GM19455 (cell line): Measurements from ENCODE around the gene PDE1C.
A peak's percentile ranks its signal among the peaks of the same experiment; 100 is the strongest.

Experiments used
- ATAC-seq: cut with Tn5 transposase; IDR thresholded peaks from one replicate; pipeline ENCODE4 v1.9.1; 2021; ENCODE audit not compliant: unreplicated experiment

Gene PDE1C

DNA sequence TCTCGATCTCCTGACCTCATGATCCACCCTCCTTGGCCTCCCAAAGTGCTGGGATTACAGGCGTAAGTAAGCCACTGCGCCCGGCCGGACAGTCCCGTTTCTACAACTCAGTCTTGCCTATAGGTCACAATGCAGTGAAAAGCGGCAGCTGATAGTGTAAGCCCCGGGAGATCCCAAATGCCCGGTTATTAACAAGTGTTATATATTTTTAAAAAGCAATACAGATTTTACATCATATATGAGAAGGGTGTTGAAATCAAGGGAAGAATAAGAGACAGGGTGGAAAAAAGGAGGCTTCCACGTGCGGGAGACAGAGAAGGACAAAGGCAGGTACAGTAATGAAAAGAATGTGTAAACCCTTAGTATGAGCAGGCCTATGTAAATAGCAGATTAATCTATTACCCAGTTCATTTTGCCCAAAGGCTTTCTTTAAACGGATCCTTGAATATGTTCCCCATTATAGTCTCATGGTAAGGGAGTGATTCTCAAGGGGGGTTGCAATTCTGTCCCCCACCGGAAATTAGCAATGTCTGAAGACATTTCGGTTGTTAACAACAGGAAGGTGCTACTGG is 170.8 kb downstream of the PDE1C start:
- ATAC-seq, result no peak

DNA sequence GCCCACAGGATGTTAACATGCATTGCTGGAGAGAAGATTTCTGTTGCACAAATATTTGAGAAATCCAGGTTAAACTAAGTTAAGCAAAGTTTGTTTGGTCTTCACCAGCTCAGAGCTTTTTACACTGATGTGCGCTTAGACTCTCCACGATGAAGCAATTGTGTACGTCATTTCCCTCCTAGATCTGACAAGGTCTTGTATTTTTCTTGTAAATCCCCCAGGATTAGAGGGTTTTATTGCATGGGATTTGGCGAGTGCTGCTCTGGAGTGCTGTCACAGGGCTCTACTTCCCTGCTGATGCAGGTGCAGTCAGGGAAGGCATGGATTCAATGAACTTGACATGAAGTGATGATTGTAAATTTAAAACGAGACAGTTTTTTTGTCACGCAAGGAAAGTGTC is 173.3 kb downstream of the PDE1C start:
- ATAC-seq, result no peak

DNA sequence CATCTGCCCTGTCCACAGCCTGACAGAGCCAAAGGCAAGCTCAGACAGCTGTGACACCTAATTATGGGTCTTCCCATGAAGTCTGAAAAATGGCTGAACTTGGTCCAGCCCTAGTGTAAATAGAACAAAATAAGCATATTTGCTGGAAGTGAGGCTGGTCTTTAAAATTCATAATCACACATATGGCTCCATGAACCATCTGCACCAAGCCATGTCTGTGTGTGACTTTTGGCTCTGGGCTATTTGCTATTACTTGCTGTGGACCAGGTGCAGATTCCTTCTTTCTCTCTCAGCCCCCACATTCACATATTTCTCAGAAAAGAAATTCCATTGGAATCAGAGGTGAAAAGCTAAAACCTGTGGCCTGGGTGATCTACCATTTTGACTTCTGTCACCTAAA is 175.9 kb downstream of the PDE1C start:
- ATAC-seq, result no peak

DNA sequence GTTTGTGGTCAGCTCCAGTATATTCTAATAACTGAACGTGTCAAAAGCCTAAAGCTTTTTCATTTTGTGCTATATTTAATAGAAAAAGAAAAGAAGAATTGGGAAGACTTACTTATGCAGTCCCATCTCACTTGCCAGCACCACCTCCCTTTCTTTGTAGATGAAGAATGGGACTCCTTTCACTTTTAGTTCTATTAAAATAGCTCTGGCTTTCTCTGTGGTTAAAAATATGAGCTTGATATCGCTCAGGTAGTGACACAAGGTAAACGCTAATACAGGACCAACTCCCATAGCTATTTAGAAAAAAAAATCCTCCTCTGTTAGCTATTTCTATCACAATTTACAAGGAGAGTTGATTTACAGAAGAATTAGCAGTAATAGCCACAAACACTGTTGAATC is 176.8 kb downstream of the PDE1C start:
- ATAC-seq, result no peak

DNA sequence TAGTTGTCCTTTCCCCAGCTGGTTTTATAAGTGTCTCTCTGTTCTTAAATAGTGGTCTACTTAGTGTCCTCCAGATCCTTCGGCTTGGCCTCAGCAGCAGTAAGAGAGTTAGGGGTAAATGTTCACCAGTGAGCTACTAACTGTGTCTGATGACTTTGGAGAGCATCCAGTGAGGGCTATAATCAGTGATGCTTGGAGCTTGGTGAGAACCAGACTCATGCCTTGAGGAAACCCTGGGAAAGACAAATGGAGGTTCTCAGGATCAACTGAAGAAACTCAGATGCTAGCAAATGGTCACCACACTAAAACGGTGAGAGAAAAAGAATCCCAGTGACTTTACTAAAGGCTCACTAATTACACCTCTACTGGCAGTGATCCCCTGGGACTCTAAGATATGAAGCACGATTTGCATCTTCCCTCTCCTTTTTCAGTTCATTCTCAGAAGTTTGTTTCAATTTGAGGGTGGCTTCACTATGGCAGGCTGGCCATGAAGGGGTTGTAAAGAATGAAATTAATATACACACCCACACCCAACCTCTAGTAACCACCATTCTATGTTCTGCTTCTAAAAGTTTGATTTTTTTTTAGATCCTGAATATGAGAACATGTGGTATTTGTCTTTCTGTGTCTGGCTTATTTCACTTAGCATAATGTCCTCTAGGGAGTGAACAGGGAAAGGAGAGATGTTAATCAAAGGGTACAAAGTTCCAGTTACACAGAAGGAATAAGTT is 177.9 kb downstream of the PDE1C start:
- ATAC-seq, result peak; percentile 89

DNA sequence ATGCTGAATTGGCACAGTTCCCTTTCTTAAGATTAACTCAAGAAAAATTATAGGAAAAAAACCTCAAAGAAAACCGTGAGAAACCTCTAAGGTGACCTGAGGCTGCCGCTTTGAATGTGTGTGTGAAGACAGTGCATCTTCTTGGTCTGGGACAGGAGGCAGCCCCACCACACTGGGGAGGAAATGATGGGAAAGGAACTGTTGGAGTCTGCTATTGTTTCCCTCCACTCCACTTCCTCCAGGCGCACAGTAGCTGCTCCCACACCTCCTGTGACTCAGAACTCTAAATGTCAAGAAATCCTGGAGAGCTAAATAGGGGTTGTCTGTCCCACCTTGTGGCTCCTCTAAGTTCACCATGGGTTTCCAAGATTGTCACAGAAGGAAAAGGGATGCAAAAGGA is 179.4 kb downstream of the PDE1C start:
- no peak for ATAC-seq

DNA sequence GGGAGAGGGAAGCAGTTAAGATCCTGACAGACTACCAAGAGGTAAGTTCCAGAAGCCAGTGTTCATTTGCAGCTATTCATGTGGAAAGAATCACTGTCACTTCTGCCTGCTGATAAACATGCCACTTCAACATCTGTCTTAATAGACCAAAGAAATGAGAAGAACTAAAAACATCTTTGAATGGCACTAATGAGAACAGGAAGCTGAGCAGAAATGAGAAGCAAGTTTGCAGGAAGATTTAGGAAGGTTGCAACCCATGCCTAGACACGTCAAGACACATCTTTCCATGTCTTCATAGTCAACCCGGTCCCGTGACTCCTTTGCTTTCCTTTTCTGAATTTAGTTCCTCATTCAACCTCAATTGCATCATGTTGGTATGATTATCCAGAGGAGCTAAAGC is 180.0 kb downstream of the PDE1C start:
- ATAC-seq, result no peak

DNA sequence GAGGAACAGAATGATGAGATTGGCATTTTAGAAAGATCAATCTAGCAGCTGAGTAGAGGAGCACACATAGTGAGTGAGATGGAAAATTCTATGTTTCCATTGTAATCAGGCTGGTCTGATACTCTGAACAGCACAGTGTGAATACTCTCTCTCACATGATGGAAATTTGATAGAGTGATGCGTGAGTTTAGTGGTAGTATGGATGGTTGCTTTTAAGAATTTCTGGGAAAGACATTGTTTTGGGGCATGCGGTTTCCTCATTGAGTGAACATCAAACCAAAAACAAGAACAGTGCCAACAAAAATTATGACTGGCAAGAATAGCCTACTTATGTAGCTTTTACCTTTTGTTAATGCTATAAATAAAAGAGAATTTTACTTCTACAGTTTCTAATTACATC is 183.2 kb downstream of the PDE1C start:
- ATAC-seq, result no peak

DNA sequence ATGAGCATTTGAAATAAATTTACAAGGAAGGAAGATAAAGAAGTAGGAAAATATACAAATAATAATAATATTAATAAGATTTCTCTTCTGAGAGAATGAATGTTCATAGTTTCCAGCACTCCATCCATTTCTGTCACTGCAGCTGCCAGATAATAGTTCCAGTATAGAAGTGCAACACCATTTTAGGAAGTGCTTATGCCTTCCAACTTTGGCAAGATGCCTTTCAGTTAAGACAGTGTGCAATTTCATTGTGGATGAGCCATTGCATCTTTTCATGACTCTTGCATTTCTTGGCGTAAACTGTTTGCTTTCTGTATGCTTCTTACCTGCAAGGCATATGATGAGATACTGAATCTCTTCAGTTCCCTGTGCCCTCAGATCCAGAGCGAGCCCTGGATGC is 185.0 kb downstream of the PDE1C start:
- ATAC-seq, result no peak

DNA sequence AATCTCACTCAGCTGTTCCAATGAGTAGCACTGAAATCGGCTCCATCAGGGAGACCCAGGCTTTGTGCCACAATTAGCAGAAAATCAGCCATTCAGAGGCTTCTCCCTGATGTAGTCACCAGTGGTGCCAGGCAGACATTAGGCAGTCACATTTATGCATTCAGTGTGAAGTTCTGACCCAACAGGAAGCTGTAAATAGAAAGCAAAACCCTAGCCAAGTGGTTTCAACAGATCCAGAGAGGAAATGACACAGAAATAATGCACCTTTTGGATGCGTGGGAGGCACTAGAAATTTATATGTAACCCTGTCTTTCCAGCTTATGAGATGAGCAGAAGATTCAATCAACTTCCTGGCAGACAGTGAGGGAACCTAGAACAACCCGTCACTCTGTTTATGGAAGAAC is 186.4 kb downstream of the PDE1C start:
- peak; percentile 69 for ATAC-seq

DNA sequence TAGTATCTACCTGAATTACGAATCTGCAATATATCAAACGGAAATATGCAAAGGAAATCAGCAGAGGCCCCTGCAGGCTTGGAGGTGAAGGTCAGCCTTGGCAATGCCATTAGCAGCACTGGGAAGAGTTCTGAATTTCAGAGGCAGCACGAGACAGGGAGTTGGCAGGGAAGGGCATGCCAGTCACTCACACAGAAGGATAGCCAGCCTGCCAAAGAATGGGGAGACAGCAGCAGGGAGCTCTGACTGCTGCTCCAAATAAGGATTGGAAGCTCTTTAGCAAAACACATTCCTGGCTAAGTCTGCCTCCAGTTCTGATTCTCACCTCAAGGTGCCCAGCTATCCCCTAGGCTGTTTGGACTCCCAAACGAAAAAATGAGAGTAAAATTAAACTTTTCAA is 188.0 kb downstream of the PDE1C start:
- ATAC-seq, result no peak

DNA sequence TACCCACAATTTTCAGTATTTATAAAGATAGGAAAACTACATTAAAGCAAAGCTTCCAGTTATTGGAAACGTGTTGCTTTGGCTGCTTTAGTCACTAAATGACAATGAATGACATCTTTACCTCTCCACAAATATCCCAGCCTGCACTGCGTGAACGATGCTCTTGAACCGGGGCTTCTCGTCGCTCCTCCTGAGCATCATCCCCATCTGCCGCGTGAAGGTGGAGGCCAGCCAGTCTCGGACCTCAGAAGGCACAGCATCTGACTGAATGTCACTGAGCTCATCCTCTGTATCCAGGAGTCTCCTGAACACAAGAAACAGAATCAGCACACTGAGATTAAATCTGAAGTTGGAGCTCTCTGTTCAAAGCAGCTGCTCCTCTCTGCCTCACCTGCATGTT is 191.3 kb downstream of the PDE1C start:
- no peak for ATAC-seq

DNA sequence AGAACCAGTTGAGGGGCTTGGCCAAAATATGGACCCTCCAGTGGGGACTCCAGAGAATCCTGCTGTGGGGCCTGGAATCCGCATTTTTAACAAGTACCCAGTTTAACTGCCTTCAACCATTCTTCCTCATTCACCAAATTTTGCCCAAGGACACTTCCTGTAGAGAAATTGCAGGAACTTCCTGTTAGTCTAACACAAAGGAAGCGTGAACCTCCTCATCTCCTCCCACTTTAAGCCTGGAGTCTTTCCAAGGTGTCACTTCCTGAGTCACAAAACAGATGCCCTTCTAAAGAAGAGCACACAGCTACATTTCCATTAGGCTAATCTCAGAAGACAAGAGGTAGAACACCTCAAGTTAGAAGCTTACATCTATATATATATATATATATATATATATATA is 194.8 kb downstream of the PDE1C start:
- ATAC-seq, result no peak

DNA sequence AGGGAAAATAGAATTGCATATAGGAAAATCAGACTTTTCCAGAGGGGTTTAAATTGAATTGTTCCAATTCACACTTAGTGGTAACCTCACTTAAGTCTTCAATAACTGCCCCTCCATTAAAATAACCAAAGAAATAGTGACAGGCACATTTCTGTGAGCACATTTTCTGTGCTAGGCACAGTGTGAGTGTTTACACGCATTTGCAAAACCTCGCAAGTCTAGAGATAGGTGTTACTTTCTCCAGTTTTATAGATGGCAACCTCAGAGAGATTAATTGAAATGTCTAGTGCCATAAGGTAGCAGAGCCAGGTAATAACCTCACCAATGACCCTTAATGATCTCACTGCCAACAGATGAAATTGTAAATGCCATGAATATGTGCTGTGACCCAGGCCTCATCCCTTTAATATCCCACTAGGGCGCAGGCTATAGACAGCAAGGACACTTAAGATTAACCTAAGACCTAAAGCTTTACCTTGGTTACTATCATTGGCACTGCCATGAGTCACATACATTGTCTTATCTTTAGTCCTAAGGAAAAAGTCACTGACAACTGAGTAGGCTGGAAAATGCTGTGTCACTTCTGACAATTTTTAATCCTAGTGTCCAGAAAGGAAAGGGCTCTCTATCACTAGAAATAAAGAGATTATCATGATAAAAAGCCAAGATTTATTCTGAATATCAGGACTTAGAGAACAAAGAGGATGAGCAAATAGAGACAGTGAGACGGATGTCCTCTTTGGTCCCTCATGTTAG is 195.4 kb downstream of the PDE1C start:
- ATAC-seq, result no peak

DNA sequence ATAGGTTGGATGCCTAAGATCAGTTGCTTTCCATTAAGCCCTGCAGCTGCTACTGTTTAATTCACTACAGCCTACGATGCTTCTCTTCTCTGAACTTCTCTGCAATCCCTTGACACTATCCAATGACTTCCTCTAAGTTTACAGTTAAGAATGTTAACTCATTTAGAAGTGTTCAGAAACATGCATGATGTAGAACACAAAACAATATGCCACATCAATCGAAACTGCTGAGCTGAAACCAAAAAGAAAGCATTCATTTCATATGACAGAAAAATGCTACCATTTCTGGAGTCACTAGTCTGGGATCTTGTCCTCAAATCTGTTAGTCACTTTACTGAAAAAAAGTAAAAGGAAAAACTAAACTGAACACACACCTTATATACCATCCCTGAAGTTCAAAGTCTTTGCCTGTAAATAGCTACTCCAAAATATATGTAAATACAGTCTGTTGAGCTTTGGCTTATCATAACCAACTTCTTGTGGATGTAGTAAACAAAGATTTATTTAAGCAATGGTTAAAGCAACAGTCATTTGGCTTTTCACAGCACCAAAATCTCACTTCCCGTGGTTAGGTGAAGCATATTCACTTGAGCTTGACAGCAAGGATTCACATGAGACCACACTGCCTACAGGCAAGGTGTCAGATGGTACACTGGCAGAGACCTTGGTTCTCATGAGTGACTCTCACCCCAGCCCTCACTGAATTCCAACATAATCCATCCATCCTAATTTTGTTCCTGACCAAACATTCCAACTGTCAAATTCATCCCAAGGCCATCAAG is 196.2 kb downstream of the PDE1C start:
- ATAC-seq, result no peak

DNA sequence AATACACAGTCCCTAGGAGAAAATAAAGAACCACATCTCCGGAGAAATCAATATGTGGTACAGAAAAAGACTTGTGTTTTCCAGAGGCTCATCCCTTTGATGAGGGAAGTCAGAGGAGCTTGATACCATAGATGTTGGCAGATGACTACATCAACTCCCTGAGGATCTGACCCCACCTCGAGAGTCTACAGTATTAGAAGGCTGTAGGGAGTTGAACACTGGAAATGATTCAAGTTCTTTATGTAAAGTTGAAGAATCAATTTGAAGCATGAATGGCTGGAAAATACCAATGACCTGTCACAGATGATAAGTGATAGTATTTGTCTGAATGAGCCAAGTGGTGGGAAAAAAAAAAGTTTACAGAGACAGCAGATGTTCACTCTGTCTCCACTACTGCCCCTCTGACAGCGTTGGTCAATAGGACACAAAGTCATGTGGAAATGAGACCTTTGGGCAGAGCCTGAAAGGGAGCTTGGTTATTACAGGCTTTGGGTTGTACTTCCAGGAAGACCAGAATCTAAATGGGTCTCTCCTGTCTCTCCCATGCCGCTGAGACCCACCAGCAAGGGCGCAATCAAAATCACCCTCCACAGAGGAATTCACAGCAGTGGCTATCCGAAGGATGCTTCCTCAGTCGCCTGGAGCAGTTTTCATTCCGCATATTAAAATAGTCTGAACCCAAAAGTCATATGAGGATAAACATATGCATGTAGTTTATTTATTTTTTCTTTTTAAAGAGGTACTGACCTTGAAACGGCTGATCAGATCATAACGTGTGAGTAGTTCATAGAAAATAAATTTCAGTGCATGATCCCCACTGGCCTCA is 197.4 kb downstream of the PDE1C start:
- ATAC-seq, result no peak

DNA sequence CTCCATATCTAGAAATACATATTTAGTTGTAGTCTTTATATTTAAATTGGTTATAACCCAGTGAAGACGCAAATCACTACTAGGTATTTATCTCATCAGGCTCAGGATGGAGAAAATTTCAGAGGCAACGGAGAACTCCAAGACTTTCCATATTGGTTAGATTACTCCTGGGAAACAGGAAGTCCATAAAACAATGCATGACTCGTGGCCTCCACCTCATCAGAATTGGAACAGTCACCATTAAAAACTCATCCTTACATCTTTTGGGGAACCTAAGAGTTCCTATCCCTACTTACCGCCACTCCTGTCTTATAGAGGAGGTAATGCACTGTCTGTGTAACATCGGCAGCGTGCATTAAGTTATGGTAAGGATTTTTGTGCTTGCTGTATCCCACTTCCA is 205.6 kb downstream of the PDE1C start:
- ATAC-seq, result no peak

DNA sequence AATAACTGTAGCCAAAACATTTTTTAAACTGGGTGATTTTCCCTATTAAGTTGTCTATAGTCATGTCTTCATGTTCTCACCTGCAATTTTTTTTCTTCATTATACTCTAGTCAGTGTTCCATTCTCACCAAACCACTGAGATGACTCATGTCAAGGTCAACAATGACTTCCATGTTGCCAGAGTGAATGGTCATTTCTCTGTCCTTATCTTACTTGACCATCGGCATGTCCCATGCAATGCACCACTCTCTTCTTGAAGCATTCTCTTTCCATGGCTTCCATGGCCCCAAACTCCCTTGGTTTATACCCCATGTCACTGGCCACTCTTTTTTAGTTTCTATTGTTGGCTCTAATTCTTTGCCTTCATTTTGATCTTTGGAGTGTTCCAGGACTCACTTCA is 209.3 kb downstream of the PDE1C start:
- no peak for ATAC-seq

DNA sequence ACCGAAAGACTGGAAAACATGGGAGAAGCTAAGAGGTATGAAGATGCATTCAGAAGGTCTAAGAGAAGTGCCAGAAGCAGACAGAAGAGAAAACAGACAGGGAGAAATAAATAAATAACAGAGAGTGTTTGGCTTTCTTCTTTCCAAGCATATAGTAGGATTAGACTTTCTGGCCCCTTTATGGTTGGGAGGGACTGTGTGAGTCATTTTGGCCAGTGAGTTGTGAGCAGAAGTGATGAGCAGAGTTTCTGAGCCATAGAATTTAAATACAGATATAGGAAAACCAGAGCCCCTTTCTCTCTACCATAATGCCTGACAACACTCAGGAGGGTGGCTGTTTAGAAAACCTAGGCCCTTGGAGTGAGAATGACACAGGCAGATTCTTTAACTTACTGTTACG is 212.2 kb downstream of the PDE1C start:
- ATAC-seq, result no peak

DNA sequence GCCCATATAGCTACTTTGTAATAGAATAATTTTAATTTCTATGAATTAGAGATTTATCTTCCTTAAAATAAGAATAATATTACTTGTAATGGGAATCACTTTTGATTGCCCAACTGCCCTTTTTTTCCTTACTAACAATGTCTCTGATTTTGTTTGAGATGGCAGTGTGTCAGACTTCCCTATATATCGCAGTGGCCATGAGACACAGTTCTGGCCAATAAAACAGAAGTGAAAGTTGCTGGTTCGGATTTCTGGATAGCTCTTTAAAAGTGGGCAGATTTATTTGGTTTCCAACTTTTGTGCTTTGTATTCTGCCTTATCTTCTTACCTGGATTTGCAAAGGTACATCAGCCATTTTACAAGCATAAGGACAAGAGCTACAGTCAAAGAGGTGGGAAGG is 213.0 kb downstream of the PDE1C start:
- no peak for ATAC-seq

DNA sequence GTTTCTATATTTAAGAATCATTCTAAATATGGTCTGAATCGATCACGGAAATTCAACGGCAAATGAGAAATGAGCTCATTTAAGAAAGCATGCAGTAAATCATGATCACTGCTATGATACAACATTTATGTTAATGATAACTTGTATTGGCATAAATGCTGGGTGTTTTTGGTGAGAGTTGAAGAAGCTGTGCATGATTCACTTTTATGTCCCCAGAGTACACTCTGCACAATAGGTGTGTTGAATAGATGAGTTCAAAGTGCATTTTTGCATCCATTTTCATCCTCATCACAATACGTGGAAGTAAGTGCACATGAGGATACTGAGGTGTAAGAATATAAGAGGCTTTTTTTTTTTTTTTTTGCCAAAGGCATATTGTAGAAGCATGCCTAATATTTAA is 213.9 kb downstream of the PDE1C start:
- ATAC-seq, result no peak
